Pancreas (tissue), 10 donors: Measurements from ENCODE around the gene OSBP. TPM values are rescaled to one million over a fixed set of nuclear protein-coding genes. Genes with fewer than 3 reads are reported as not detected.
"Not testable (repeated sequence)": the region's sequence is repeated elsewhere in the genome, so short reads cannot be mapped to it uniquely, and the experiment has no call there.

ENCODE experiments used
- ATAC-seq, 4 donors: fragments of 200-7000 bp; cut with Tn5 transposase; one replicate each; pipeline versions ENCODE4 v1.8.0 to v1.9.1; 2020; ENCODE audit warnings: mild to moderate bottlenecking in 4 of 4, moderate library complexity in 4 of 4
- DNase-seq, 6 donors: peaks; one replicate each; pipeline ENCODE4 v3.0.0-alpha.2; 2020
- FAIRE-seq: peaks from 2 replicates; lab custom pipeline; 2012; peaks lifted over from hg19 to GRCh38; lab: Jason Lieb, UNC
- H3K27ac ChIP-seq, 4 donors: fragments of 200-600 bp; sonication (generic); 1 replicate in 3 of 4; 2 replicates in 1 of 4; pipeline versions ENCODE4 v1.5.0 to v1.8.0; 2020
- H3K27me3 ChIP-seq, 4 donors: fragments of 200-600 bp; one replicate each; pipeline ENCODE4 v1.8.0; 2021
- H3K36me3 ChIP-seq, 3 donors: fragments of 200-600 bp; sonication (generic) in 1 of 3; one replicate each; pipeline versions ENCODE4 v1.5.0 to v1.8.0; 2020 to 2021
- H3K4me1 ChIP-seq, 3 donors: fragments of 200-600 bp; one replicate each; pipeline ENCODE4 v1.8.0; 2021
- H3K4me3 ChIP-seq, 4 donors: fragments of 200-600 bp; sonication (generic) in 2 of 4; one replicate each; pipeline versions ENCODE4 v1.5.0 to v1.8.0; 2020 to 2021
- H3K9me3 ChIP-seq, 4 donors: fragments of 200-600 bp; one replicate each; pipeline ENCODE4 v1.8.0; 2021
- CTCF ChIP-seq, 4 donors: fragments of 200-600 bp; sonication (generic) in 3 of 4; IDR thresholded peaks; one replicate each; pipeline versions ENCODE4 v1.5.0 to v1.8.0; 2021; ENCODE audit warnings: antibody characterized with exemption in 4 of 4
- WGBS, 2 donors: extraction: QIAGEN DNeasy Blood & Tissue Kit; methylation state at CpG; one replicate each; pipeline ENCODE4 v1.1.7; 2013; 5-methylcytosine and 5-hydroxymethylcytosine counted together
- intact Hi-C, 3 donors: fragments of 100-400 bp; cut with DNase I; formaldehyde crosslinking; loops; one replicate each; pipeline versions ENCODE4 v1.11.1 to v1.14.2; 2022
- polyA plus RNA-seq, 2 donors: library from polyadenylated mRNA; stranded (reverse); fragments of 200-250 nt; gene quantifications; one replicate each; pipeline ENCODE4 v1.2.3, GENCODE V29; 2013
- total RNA-seq, 6 donors: library from RNA; stranded (reverse); fragmentation: NEBNext Ultra II Directional in 4 of 6; extraction: Animal tissue kit (Norgen Biotek cat#: 25700) in 4 of 6; gene quantifications; one replicate each; pipeline versions ENCODE4 v1.2.1 to v1.2.4, GENCODE V29; 2021 to 2023
- donor health status: healthy with polysubstance abuse.
- donor health status: DM: no; HTN: no; CAD: no; lungs with moderate emphysema.
- donor health status: DM: no; HTN: no; CAD: no.
- donor health status: control.
- donor health status: control.
- donor health status: Bipolar disorder and iron deficiency.
- donor health status: DM: yes; HTN: yes; CAD: no.
- donor health status: DM: no; HTN: no; CAD: no.
- donor health status: DM: no; HTN: no; CAD: no.
- donor health status: DM: yes; HTN: yes; CAD: no.

Gene OSBP
- total and polyA plus RNA-seq, 8 donors = 12.4 to 39.7 (median 35.3) TPM

- ATAC-seq (no peak), FAIRE-seq (no peak), DNase-seq (no peak)
- no peak for TF ChIP-seq CTCF (IDR thresholded peaks at IDR 0.05)
- H3K9me3 ChIP-seq = no peaks in the 10 kb centered on the region
- no peaks in the 10 kb centered on the region for H3K36me3 ChIP-seq
- no peaks in the 10 kb centered on the region for H3K27me3 ChIP-seq
- 88 to 92% methylated on average over 24 of the region's 24 CpGs for WGBS, 2 donors
- no peak overlapping the region for H3K4me3 ChIP-seq
- H3K27ac ChIP-seq = no peak overlapping the region
- intact Hi-C loops = no loop called here
- H3K4me1 ChIP-seq = no peaks in the 10 kb centered on the region
Observed at GRCh38 chr11:59545179-59546020, 70.2 kb downstream of the OSBP start.

- TF ChIP-seq CTCF (IDR thresholded peaks at IDR 0.05) = no peak
- Histone ChIP-seq H3K4me1 (no peaks in the 10 kb centered on the region), H3K27ac (no peak overlapping the region), H3K27me3 (no peaks in the 10 kb centered on the region), H3K36me3 (no peaks in the 10 kb centered on the region), H3K4me3 (no peak overlapping the region), H3K9me3 (no peaks in the 10 kb centered on the region)
- no peak for ATAC-seq
- WGBS, 2 donors = 59 to 77% methylated on average over 3 of the region's 3 CpGs
- FAIRE-seq = no peak
- intact Hi-C loops = no loop called here
- DNase-seq = no peak
Observed at GRCh38 chr11:59544869-59545178, 70.8 kb downstream of the OSBP start.

GRCh38 chr11:59543713-59544112 is 71.9 kb downstream of the OSBP start:
- H3K9me3 ChIP-seq, H3K27me3 ChIP-seq, DNase-seq, H3K36me3 ChIP-seq, H3K27ac ChIP-seq, H3K4me3 ChIP-seq, FAIRE-seq, intact Hi-C loops, H3K4me1 ChIP-seq, ATAC-seq: not testable (repeated sequence)
- WGBS, 2 donors = 83 to 87% methylated on average over 3 of the region's 3 CpGs

GRCh38 chr11:59542142-59542810 is 73.3 kb downstream of the OSBP start:
- Histone ChIP-seq H3K36me3 (no peaks in the 10 kb centered on the region), H3K4me1 (no peaks in the 10 kb centered on the region), H3K27me3 (no peaks in the 10 kb centered on the region), H3K27ac (no peak overlapping the region), H3K9me3 (no peaks in the 10 kb centered on the region), H3K4me3 (no peak overlapping the region)
- no peak for FAIRE-seq
- no peak for DNase-seq
- no peak for TF ChIP-seq CTCF (IDR thresholded peaks at IDR 0.05)
- ATAC-seq = no peak
- 66 to 76% methylated on average over 3 of the region's 3 CpGs for WGBS, 2 donors
- intact Hi-C loops = no loop called here

GRCh38 chr11:59534676-59535075 is 80.9 kb downstream of the OSBP start:
- 70 to 88% methylated on average over 1 of the region's 1 CpG for WGBS, 2 donors
- H3K27me3 ChIP-seq = no peaks in the 10 kb centered on the region
- ATAC-seq (no peak), FAIRE-seq (no peak), DNase-seq (no peak)
- H3K36me3 ChIP-seq = no peaks in the 10 kb centered on the region
- H3K27ac ChIP-seq = no peak overlapping the region
- no peaks in the 10 kb centered on the region for H3K4me1 ChIP-seq
- no peak for TF ChIP-seq CTCF (IDR thresholded peaks at IDR 0.05)
- no peak overlapping the region for H3K4me3 ChIP-seq
- intact Hi-C loops = loop anchor here in 1 of 3 donors (5.0 kb wide), 1 partner anchor 143 kb away; no protein-coding TSS in a partner anchor
- H3K9me3 ChIP-seq = no peaks in the 10 kb centered on the region
